ENCODE data around the gene XYLT1.

The XYLT1 gene

DNA sequence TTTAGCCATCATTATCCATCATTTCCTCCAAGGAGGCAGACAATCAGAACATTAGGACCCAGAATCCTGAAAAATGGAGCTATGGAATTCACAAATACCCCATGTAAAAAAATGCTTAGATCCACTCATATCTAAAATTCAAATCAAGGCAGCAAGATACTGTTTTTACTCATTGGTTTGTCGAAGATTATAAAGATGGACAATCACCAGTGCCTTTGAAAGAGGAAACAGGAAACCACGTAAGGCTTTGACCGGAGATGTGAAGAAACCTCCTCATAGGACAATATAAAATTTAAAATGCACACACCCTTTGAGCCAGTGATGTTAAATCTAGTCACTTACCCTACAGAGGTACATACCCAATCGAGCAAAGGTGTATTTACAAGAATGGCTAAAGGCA, 130.0 kb downstream of the XYLT1 start:
- no CpG with 5 or more reads among the region's 4 CpGs for WGBS (ENCODE audit: extremely low coverage, insufficient coverage, low lambda C conversion rate)
- no peak overlapping the region for H3K9ac ChIP-seq (ENCODE audit: low read length)

DNA sequence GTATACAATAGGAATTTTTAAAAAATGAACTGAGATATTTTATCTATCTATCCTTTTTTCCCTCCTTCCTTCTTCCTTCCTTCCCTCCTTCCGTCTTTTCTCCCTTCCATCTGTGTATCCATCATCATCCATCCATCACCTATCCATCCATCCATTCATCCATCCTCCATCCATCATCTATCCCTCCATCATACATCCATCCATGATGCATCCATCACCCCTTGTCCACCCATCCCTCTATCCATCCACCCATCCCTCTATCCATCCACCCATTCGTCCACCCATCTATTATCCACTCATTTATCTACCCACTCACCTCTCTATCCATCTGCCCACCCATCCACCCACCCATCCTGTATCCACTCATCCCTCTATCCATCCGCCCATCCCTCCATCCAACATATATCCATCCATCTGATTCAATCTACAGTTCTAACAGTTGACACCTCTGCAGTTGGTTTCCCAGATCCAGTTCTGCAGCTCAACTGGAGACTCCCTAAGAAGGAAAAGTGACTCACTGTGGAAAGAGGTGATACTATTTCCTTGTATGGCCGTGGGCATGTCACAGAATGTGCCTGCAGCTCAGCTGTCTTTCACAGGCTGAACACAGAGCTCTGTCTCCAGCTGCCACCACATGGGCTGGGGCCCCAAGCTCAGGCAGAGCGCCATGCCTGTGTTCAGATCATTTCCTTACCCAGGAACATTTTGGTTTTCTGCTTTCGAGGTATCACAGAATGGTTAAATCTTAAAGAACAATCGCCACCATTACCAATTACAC, 130.8 kb downstream of the XYLT1 start:
- DNase-seq, result peak; percentile 59
- no peaks in the 10 kb centered on the region for H3K36me3 ChIP-seq (ENCODE audit: control insufficient read depth, insufficient read depth, low read length)
- peaks cover 2% of the 10 kb centered on the region for H3K79me1 ChIP-seq (ENCODE audit: low read length)
- no peak overlapping the region for H2BK120ac ChIP-seq (ENCODE audit: low read depth, low read length)
- no peak overlapping the region for H3K23ac ChIP-seq (ENCODE audit: low read length)
- no peak overlapping the region for H3K18ac ChIP-seq (ENCODE audit: low read length)
- no peak overlapping the region for H3K4me3 ChIP-seq (ENCODE audit: low read length)
- H2AK5ac ChIP-seq (ENCODE audit: low read length), result no peak overlapping the region
- no peak overlapping the region for H2BK15ac ChIP-seq (replicated peaks; ENCODE audit: low read depth)
- no peak overlapping the region for H3K9ac ChIP-seq (ENCODE audit: low read length)
- H3K56ac ChIP-seq (ENCODE audit: low read length), result no peak overlapping the region
- H4K8ac ChIP-seq (ENCODE audit: low read depth, low read length), result no peak overlapping the region
- H3K27me3 ChIP-seq (ENCODE audit: insufficient read depth, low read length, poor library complexity), result no peaks in the 10 kb centered on the region
- no peaks in the 10 kb centered on the region for H3K79me2 ChIP-seq (ENCODE audit: control insufficient read depth, insufficient read depth, low read length)
- H3K4ac ChIP-seq (ENCODE audit: low read depth, low read length), result no peak overlapping the region
- 100% methylated on average over 1 of the region's 7 CpGs for WGBS (ENCODE audit: extremely low coverage, insufficient coverage, low lambda C conversion rate)
- no peak overlapping the region for H2BK5ac ChIP-seq (ENCODE audit: low read length)
- no peak overlapping the region for H3K27ac ChIP-seq (ENCODE audit: low read depth, low read length)
- H4K5ac ChIP-seq (ENCODE audit: low read length), result no peak overlapping the region
- H3K4me2 ChIP-seq (ENCODE audit: low read length), result no peak overlapping the region
- no peaks in the 10 kb centered on the region for H3K4me1 ChIP-seq (ENCODE audit: control insufficient read depth, low read depth, low read length)

More for the DNA sequence above, 130.0 kb downstream of the XYLT1 start:
- Histone ChIP-seq H3K4me3 (ENCODE audit: low read length) (no peak overlapping the region), H3K27me3 (ENCODE audit: insufficient read depth, low read length, poor library complexity) (no peaks in the 10 kb centered on the region), H3K79me1 (ENCODE audit: low read length) (peaks cover 2% of the 10 kb centered on the region), H3K23ac (ENCODE audit: low read length) (no peak overlapping the region), H3K4me2 (ENCODE audit: low read length) (no peak overlapping the region), H2BK120ac (ENCODE audit: low read depth, low read length) (no peak overlapping the region), H3K56ac (ENCODE audit: low read length) (no peak overlapping the region), H2BK5ac (ENCODE audit: low read length) (no peak overlapping the region), H3K36me3 (ENCODE audit: control insufficient read depth, insufficient read depth, low read length) (no peaks in the 10 kb centered on the region), H3K18ac (ENCODE audit: low read length) (no peak overlapping the region), H4K8ac (ENCODE audit: low read depth, low read length) (no peak overlapping the region), H2AK5ac (ENCODE audit: low read length) (no peak overlapping the region), H2BK15ac (replicated peaks; ENCODE audit: low read depth) (no peak overlapping the region), H4K5ac (ENCODE audit: low read length) (no peak overlapping the region), H3K4ac (ENCODE audit: low read depth, low read length) (no peak overlapping the region), H3K4me1 (ENCODE audit: control insufficient read depth, low read depth, low read length) (no peaks in the 10 kb centered on the region), H3K27ac (ENCODE audit: low read depth, low read length) (no peak overlapping the region), H3K79me2 (ENCODE audit: control insufficient read depth, insufficient read depth, low read length) (no peaks in the 10 kb centered on the region)
- DNase-seq, result no peak

DNA sequence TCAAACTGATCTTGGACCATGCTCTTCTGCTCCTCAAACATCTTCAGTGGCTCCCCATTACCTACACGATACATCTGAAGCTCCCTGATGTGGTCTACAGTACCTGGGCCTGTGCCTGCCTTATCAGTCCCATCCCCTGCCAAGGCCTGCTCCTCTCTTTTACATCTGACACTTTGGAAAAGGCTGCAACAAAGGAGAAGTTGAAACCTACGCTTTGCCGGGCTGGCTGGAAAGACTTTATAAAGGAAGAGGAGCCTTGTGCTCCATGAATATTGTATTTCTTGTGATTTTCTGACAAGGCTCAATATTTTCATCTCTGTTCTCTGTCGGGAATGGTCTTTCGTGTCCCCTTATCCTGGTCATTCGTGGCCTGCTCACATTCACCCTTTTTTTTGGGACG, 132.5 kb downstream of the XYLT1 start:
- no peak overlapping the region for H2AK5ac ChIP-seq (ENCODE audit: low read length)
- H3K79me1 ChIP-seq (ENCODE audit: low read length), result peaks cover 2% of the 10 kb centered on the region
- H3K4me3 ChIP-seq (ENCODE audit: low read length), result no peak overlapping the region
- no peak overlapping the region for H2BK120ac ChIP-seq (ENCODE audit: low read depth, low read length)
- no peak overlapping the region for H3K4me2 ChIP-seq (ENCODE audit: low read length)
- DNase-seq, result no peak
- WGBS (ENCODE audit: extremely low coverage, insufficient coverage, low lambda C conversion rate), result no CpG with 5 or more reads among the region's 7 CpGs
- H4K5ac ChIP-seq (ENCODE audit: low read length), result no peak overlapping the region
- no peak overlapping the region for H3K4ac ChIP-seq (ENCODE audit: low read depth, low read length)
- H3K79me2 ChIP-seq (ENCODE audit: control insufficient read depth, insufficient read depth, low read length), result no peaks in the 10 kb centered on the region
- no peak overlapping the region for H3K27ac ChIP-seq (ENCODE audit: low read depth, low read length)
- no peak overlapping the region for H3K23ac ChIP-seq (ENCODE audit: low read length)
- no peak overlapping the region for H3K9ac ChIP-seq (ENCODE audit: low read length)
- no peaks in the 10 kb centered on the region for H3K36me3 ChIP-seq (ENCODE audit: control insufficient read depth, insufficient read depth, low read length)
- H2BK15ac ChIP-seq (replicated peaks; ENCODE audit: low read depth), result no peak overlapping the region
- H3K4me1 ChIP-seq (ENCODE audit: control insufficient read depth, low read depth, low read length), result no peaks in the 10 kb centered on the region
- H2BK5ac ChIP-seq (ENCODE audit: low read length), result no peak overlapping the region
- H4K8ac ChIP-seq (ENCODE audit: low read depth, low read length), result no peak overlapping the region
- H3K27me3 ChIP-seq (ENCODE audit: insufficient read depth, low read length, poor library complexity), result no peaks in the 10 kb centered on the region
- H3K56ac ChIP-seq (ENCODE audit: low read length), result no peak overlapping the region
- no peak overlapping the region for H3K18ac ChIP-seq (ENCODE audit: low read length)

DNA sequence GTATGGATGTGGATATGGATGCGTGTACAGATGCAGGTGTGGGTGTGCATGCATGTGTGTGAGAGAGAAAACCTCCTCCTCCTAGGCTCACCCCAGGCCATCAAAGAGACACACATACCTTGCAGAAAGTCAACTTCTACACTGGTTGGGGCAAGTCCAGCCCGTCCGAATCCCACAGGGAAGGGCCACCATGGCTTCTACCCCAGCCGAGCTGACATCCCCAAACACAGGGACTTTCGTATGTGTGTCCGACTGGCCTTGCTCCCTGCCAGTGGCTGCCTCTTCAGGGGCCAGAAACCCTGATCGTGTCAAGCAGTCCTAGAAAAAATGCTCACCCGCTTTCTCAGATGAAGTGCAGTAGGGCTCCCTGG, 134.2 kb downstream of the XYLT1 start:
- Histone ChIP-seq H4K5ac (ENCODE audit: low read length) (no peak overlapping the region), H2AK5ac (ENCODE audit: low read length) (no peak overlapping the region), H3K4me2 (ENCODE audit: low read length) (no peak overlapping the region), H2BK15ac (replicated peaks; ENCODE audit: low read depth) (no peak overlapping the region), H4K8ac (ENCODE audit: low read depth, low read length) (no peak overlapping the region), H3K56ac (ENCODE audit: low read length) (no peak overlapping the region), H3K4ac (ENCODE audit: low read depth, low read length) (no peak overlapping the region), H3K27ac (ENCODE audit: low read depth, low read length) (no peak overlapping the region), H3K9ac (ENCODE audit: low read length) (no peak overlapping the region), H3K79me1 (ENCODE audit: low read length) (no peaks in the 10 kb centered on the region), H2BK5ac (ENCODE audit: low read length) (no peak overlapping the region), H3K79me2 (ENCODE audit: control insufficient read depth, insufficient read depth, low read length) (no peaks in the 10 kb centered on the region), H3K36me3 (ENCODE audit: control insufficient read depth, insufficient read depth, low read length) (no peaks in the 10 kb centered on the region), H2BK120ac (ENCODE audit: low read depth, low read length) (no peak overlapping the region), H3K18ac (ENCODE audit: low read length) (no peak overlapping the region), H3K4me1 (ENCODE audit: control insufficient read depth, low read depth, low read length) (no peaks in the 10 kb centered on the region), H3K23ac (ENCODE audit: low read length) (no peak overlapping the region), H3K4me3 (ENCODE audit: low read length) (no peak overlapping the region), H3K27me3 (ENCODE audit: insufficient read depth, low read length, poor library complexity) (no peaks in the 10 kb centered on the region)
- no peak for DNase-seq
- no CpG with 5 or more reads among the region's 8 CpGs for WGBS (ENCODE audit: extremely low coverage, insufficient coverage, low lambda C conversion rate)

DNA sequence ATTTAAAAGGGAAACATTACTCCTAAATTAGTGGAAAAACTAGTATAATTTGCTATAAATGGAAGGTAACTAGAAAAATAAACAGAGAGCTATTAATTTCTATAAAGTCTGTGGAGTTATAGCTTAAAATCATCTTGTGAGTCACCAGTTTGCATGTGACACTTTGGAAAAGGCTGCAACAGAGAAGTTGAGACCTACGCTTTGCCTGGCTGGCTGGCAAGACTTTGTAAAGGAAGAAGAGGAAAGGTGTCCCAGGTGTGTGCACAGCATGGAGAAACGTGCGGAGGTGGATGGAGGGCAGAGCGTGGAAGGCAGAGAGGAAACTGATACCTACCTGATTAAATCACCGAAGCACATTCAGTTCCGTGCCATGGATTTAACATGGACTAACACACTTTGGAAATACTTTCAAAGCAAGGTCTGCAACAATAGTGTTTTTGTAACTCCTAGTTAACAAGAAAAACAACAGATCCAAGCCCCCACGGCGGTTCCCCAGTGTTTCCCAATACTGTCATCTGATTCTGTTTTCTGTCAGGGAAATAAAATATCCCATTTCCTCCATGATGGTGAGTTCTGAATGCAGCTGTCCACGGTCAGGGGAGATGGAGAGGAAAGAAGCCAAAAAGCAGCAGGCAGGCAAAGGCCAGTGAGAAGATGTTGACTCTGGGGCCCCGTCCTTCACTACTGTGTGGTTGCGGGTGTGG, 134.8 kb downstream of the XYLT1 start:
- no peaks in the 10 kb centered on the region for H3K79me1 ChIP-seq (ENCODE audit: low read length)
- H3K4me2 ChIP-seq (ENCODE audit: low read length), result no peak overlapping the region
- H3K4me3 ChIP-seq (ENCODE audit: low read length), result no peak overlapping the region
- no peaks in the 10 kb centered on the region for H3K4me1 ChIP-seq (ENCODE audit: control insufficient read depth, low read depth, low read length)
- no peaks in the 10 kb centered on the region for H3K27me3 ChIP-seq (ENCODE audit: insufficient read depth, low read length, poor library complexity)
- WGBS (ENCODE audit: extremely low coverage, insufficient coverage, low lambda C conversion rate), result no CpG with 5 or more reads among the region's 11 CpGs
- no peak overlapping the region for H3K18ac ChIP-seq (ENCODE audit: low read length)
- H3K27ac ChIP-seq (ENCODE audit: low read depth, low read length), result no peak overlapping the region
- no peak overlapping the region for H2BK120ac ChIP-seq (ENCODE audit: low read depth, low read length)
- H2BK15ac ChIP-seq (replicated peaks; ENCODE audit: low read depth), result no peak overlapping the region
- no peak overlapping the region for H3K9ac ChIP-seq (ENCODE audit: low read length)
- no peak overlapping the region for H4K8ac ChIP-seq (ENCODE audit: low read depth, low read length)
- H4K5ac ChIP-seq (ENCODE audit: low read length), result no peak overlapping the region
- H3K79me2 ChIP-seq (ENCODE audit: control insufficient read depth, insufficient read depth, low read length), result no peaks in the 10 kb centered on the region
- H3K56ac ChIP-seq (ENCODE audit: low read length), result no peak overlapping the region
- no peak overlapping the region for H3K4ac ChIP-seq (ENCODE audit: low read depth, low read length)
- no peak overlapping the region for H3K23ac ChIP-seq (ENCODE audit: low read length)
- H3K36me3 ChIP-seq (ENCODE audit: control insufficient read depth, insufficient read depth, low read length), result no peaks in the 10 kb centered on the region
- no peak overlapping the region for H2AK5ac ChIP-seq (ENCODE audit: low read length)
- DNase-seq, result no peak
- no peak overlapping the region for H2BK5ac ChIP-seq (ENCODE audit: low read length)
